H9 (cell line): Measurements from ENCODE around the gene DCLK2. TPM values are rescaled to one million over a fixed set of nuclear protein-coding genes. Genes with fewer than 3 reads are reported as not detected.

Experiments used
- DNase-seq: peaks from one replicate; pipeline ENCODE4 v3.0.0-alpha.2; 2017
- H2AFZ ChIP-seq: one replicate; pipeline ENCODE4 v1.6.1; 2013; ENCODE audit warnings: mild to moderate bottlenecking, low read length, control low read depth, moderate library complexity
- H2AK5ac ChIP-seq: 2 replicates; pipeline ENCODE4 v1.6.1; 2013; ENCODE audit warnings: low read length, control low read depth, mixed read lengths; ENCODE audit not compliant: insufficient read length
- H2BK120ac ChIP-seq: one replicate; pipeline ENCODE4 v1.6.1; 2013; ENCODE audit warnings: low read depth, mild to moderate bottlenecking, low read length, control low read depth, inconsistent platforms; ENCODE audit not compliant: poor library complexity, severe bottlenecking
- H2BK12ac ChIP-seq: 2 replicates; pipeline ENCODE4 v1.6.1; 2013; ENCODE audit warnings: low read length, control low read depth, mixed read lengths, low read depth; ENCODE audit not compliant: insufficient read length
- H2BK15ac ChIP-seq: 2 replicates; pipeline ENCODE4 v1.6.1; 2013; ENCODE audit warnings: low read depth, low read length, control low read depth
- H2BK20ac ChIP-seq: one replicate; pipeline ENCODE4 v1.6.1; 2013; ENCODE audit warnings: low read depth, mild to moderate bottlenecking, low read length, control low read depth, inconsistent platforms; ENCODE audit not compliant: poor library complexity, severe bottlenecking
- H2BK5ac ChIP-seq: 2 replicates; pipeline ENCODE4 v1.6.1; 2013; ENCODE audit warnings: low read length, control low read depth, mixed read lengths; ENCODE audit not compliant: insufficient read length
- H3K14ac ChIP-seq: 2 replicates; pipeline ENCODE4 v1.6.1; 2013; ENCODE audit warnings: low read length, control low read depth; ENCODE audit not compliant: insufficient read depth
- H3K18ac ChIP-seq: 2 replicates; pipeline ENCODE4 v1.6.1; 2013; ENCODE audit warnings: low read depth, mild to moderate bottlenecking, mixed read lengths, low read length, control low read depth; ENCODE audit not compliant: insufficient read length
- H3K23ac ChIP-seq: 2 replicates; pipeline ENCODE4 v1.6.1; 2013; ENCODE audit warnings: low read length, control low read depth, mixed read lengths, low read depth; ENCODE audit not compliant: insufficient read length
- H3K23me2 ChIP-seq: 2 replicates; pipeline ENCODE4 v1.6.1; 2013; ENCODE audit warnings: low read depth, mild to moderate bottlenecking, mixed read lengths, low read length, control low read depth; ENCODE audit not compliant: insufficient read length, poor library complexity, severe bottlenecking
- H3K27ac ChIP-seq: 2 replicates; pipeline ENCODE4 v1.5.1; 2013; ENCODE audit warnings: low read length, control low read depth, mixed read lengths, low read depth; ENCODE audit not compliant: insufficient read length
- H3K27me3 ChIP-seq: 2 replicates; pipeline ENCODE4 v1.6.1; 2013; ENCODE audit warnings: low read length, control low read depth, inconsistent platforms; ENCODE audit not compliant: insufficient read depth
- H3K4ac ChIP-seq: 2 replicates; pipeline ENCODE4 v1.6.1; 2013; ENCODE audit warnings: low read depth, mild to moderate bottlenecking, control low read depth, inconsistent platforms, low read length, moderate library complexity
- H3K4me1 ChIP-seq: 2 replicates; pipeline ENCODE4 v1.6.1; 2013; ENCODE audit warnings: low read length, control low read depth, inconsistent platforms; ENCODE audit not compliant: insufficient read depth
- H3K4me2 ChIP-seq: 2 replicates; pipeline ENCODE4 v1.6.1; 2013; ENCODE audit warnings: low read length, control low read depth, mixed read lengths; ENCODE audit not compliant: insufficient read length, insufficient read depth
- H3K56ac ChIP-seq: 2 replicates; pipeline ENCODE4 v1.6.1; 2013; ENCODE audit warnings: low read depth, mild to moderate bottlenecking, mixed read lengths, low read length, control low read depth; ENCODE audit not compliant: insufficient read length
- H3K79me1 ChIP-seq: 2 replicates; pipeline ENCODE4 v1.6.1; 2013; ENCODE audit warnings: low read depth, mild to moderate bottlenecking, moderate library complexity, low read length, control low read depth, inconsistent platforms; ENCODE audit not compliant: insufficient read depth, poor library complexity, severe bottlenecking
- H3K79me2 ChIP-seq: 2 replicates; pipeline ENCODE4 v1.6.1; 2013; ENCODE audit warnings: low read length, control low read depth, inconsistent platforms; ENCODE audit not compliant: insufficient read depth
- H3K9ac ChIP-seq: 2 replicates; pipeline ENCODE4 v1.6.1; 2013; ENCODE audit warnings: low read length, control low read depth, mixed read lengths; ENCODE audit not compliant: insufficient read length; ENCODE audit errors: extremely low read depth
- H3K9me3 ChIP-seq: one replicate; pipeline ENCODE4 v1.6.1; 2013; ENCODE audit warnings: low read depth, low read length, inconsistent platforms; ENCODE audit not compliant: control insufficient read depth
- H3T11ph ChIP-seq: one replicate; pipeline ENCODE4 v1.6.1; 2013; ENCODE audit warnings: mild to moderate bottlenecking, low read length, control low read depth, inconsistent platforms
- H4K20me1 ChIP-seq: one replicate; pipeline ENCODE4 v1.6.1; 2013; ENCODE audit not compliant: control insufficient read depth, insufficient read length, insufficient read depth
- H4K5ac ChIP-seq: 2 replicates; pipeline ENCODE4 v1.6.1; 2013; ENCODE audit warnings: low read depth, mild to moderate bottlenecking, mixed read lengths, low read length, control low read depth; ENCODE audit not compliant: insufficient read length
- H4K8ac ChIP-seq: replicated peaks from 2 replicates; pipeline ENCODE4 v1.6.1; 2013; ENCODE audit warnings: low read length, control low read depth, mixed read lengths, low read depth; ENCODE audit not compliant: insufficient read length
- H4K91ac ChIP-seq: 2 replicates; pipeline ENCODE4 v1.6.1; 2013; ENCODE audit warnings: low read depth, mild to moderate bottlenecking, moderate library complexity, mixed read lengths, low read length, control low read depth; ENCODE audit not compliant: insufficient read length
- H3K27ac Mint-ChIP-seq, 3 experiments: 2 replicates in 2 of 3; 3 replicates in 1 of 3; pipeline ENCODE4 v1.8.0; 2020 to 2021; ENCODE audit warnings: mixed read lengths in 3 of 3, mild to moderate bottlenecking in 1 of 3, moderate library complexity in 1 of 3
- H3K27me3 Mint-ChIP-seq: 2 replicates; pipeline ENCODE4 v1.8.0; 2021; ENCODE audit warnings: low read depth, mild to moderate bottlenecking, moderate library complexity, mixed read lengths
- H3K36me3 Mint-ChIP-seq, 3 experiments: 2 replicates in 2 of 3; 3 replicates in 1 of 3; pipeline ENCODE4 v1.8.0; 2020 to 2021; ENCODE audit warnings: low read depth in 3 of 3, mixed read lengths in 3 of 3; ENCODE audit not compliant: insufficient read depth in 1 of 3
- H3K4me1 Mint-ChIP-seq, 2 experiments: 2 replicates each; pipeline ENCODE4 v1.8.0; 2020; ENCODE audit warnings: mixed read lengths in 2 of 2
- H3K4me3 Mint-ChIP-seq, 2 experiments: 2 replicates in 1 of 2; 3 replicates in 1 of 2; pipeline ENCODE4 v1.8.0; 2020 to 2021; ENCODE audit warnings: mild to moderate bottlenecking in 2 of 2, mixed read lengths in 2 of 2, moderate library complexity in 1 of 2
- H3K9me3 Mint-ChIP-seq, 2 experiments: 2 replicates in 1 of 2; 3 replicates in 1 of 2; pipeline ENCODE4 v1.8.0; 2020; ENCODE audit warnings: mild to moderate bottlenecking in 2 of 2, mixed read lengths in 2 of 2, moderate library complexity in 1 of 2
- WGBS: extraction: QIAGEN DNeasy Blood & Tissue Kit; methylation state at CpG from one replicate; pipeline ENCODE4 v1.1.7; 2013; ENCODE audit warnings: missing lambda C conversion rate, low lambda C conversion rate, mixed read lengths; ENCODE audit not compliant: insufficient read length; ENCODE audit errors: extremely low coverage; 5-methylcytosine and 5-hydroxymethylcytosine counted together
- total RNA-seq: library from RNA; stranded (reverse); gene quantifications from 2 replicates; pipeline ENCODE4 v1.2.1, GENCODE V29; 2021
- TF ChIP-seq, protein P1 (sequence below): fragments of 200-600 bp; sonication (generic); conservative IDR thresholded peaks from 3 replicates; pipeline ENCODE4 v1.8.0; 2021; ENCODE audit warnings: antibody characterized with exemption, mild to moderate bottlenecking

DCLK2 gene
- total RNA-seq, 1 experiment from 2014 or later: 0.33 TPM

DNA sequence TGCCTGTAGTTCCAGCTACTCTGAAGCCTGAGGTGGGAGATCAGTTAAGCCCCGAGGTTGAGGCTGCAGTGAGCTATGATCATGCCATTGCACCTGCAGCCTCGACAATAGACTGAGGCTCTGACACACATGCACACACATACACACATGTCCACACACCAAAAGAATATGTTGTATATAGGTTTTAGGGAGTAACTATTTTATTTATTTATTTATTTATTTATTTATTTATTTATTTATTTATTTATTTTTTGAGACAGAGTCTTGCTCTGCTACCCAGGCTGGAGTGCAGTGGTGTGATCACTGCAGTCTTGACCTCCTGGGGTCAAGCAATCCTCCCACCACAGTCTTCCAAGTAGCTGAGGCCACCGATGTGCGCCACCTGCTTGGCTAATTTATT, 78.3 kb downstream of the DCLK2 start:
- Mint-ChIP-seq H3K27ac (no peak overlapping the region), H3K36me3 (no peaks in the 10 kb centered on the region), H3K4me3 (no peak overlapping the region), H3K4me1 (peaks cover 5 to 7% of the 10 kb centered on the region in 2 experiments), H3K27me3 (no peaks in the 10 kb centered on the region), H3K9me3 (no peaks in the 10 kb centered on the region; a peak in 1 of 5 replicates)
- H4K8ac ChIP-seq: no peak overlapping the region
- no peak overlapping the region for H2BK120ac ChIP-seq
- no peak overlapping the region for H3K14ac ChIP-seq
- H4K20me1 ChIP-seq: no peaks in the 10 kb centered on the region
- no peaks in the 10 kb centered on the region for H3K23me2 ChIP-seq
- no peaks in the 10 kb centered on the region for H3K27me3 ChIP-seq
- H4K91ac ChIP-seq: no peak overlapping the region
- no peak overlapping the region for H3K18ac ChIP-seq
- H3K56ac ChIP-seq: no peak overlapping the region
- no peak overlapping the region for H3K4ac ChIP-seq
- no peak overlapping the region for H3K27ac ChIP-seq
- H3K9me3 ChIP-seq: no peaks in the 10 kb centered on the region
- H3K4me1 ChIP-seq: no peaks in the 10 kb centered on the region
- H3T11ph ChIP-seq: no peak overlapping the region
- no peak overlapping the region for H3K4me2 ChIP-seq
- DNase-seq: no peak
- no peak overlapping the region for H4K5ac ChIP-seq
- no peak overlapping the region for H2BK5ac ChIP-seq
- H2BK15ac ChIP-seq: no peak overlapping the region
- H3K79me1 ChIP-seq: no peaks in the 10 kb centered on the region
- H2AK5ac ChIP-seq: no peak overlapping the region
- TF ChIP-seq, protein P1, sequence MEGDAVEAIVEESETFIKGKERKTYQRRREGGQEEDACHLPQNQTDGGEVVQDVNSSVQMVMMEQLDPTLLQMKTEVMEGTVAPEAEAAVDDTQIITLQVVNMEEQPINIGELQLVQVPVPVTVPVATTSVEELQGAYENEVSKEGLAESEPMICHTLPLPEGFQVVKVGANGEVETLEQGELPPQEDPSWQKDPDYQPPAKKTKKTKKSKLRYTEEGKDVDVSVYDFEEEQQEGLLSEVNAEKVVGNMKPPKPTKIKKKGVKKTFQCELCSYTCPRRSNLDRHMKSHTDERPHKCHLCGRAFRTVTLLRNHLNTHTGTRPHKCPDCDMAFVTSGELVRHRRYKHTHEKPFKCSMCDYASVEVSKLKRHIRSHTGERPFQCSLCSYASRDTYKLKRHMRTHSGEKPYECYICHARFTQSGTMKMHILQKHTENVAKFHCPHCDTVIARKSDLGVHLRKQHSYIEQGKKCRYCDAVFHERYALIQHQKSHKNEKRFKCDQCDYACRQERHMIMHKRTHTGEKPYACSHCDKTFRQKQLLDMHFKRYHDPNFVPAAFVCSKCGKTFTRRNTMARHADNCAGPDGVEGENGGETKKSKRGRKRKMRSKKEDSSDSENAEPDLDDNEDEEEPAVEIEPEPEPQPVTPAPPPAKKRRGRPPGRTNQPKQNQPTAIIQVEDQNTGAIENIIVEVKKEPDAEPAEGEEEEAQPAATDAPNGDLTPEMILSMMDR: no peak
- no peak overlapping the region for H3K23ac ChIP-seq
- no peaks in the 10 kb centered on the region for H3K79me2 ChIP-seq
- H2BK20ac ChIP-seq: no peak overlapping the region
- H2BK12ac ChIP-seq: no peak overlapping the region
- no peak overlapping the region for H3K9ac ChIP-seq
- H2AFZ ChIP-seq: no peak overlapping the region
- no CpG with 5 or more reads among the region's 4 CpGs for WGBS
